Ishikawa (cell line): ENCODE results near the gene RHOT2.

Source experiments
- CEBPB ChIP-seq: IDR thresholded peaks from 2 replicates; pipeline ENCODE4 v1.6.1; 2012
- CREB1 ChIP-seq: IDR thresholded peaks from 2 replicates; pipeline ENCODE4 v1.6.1; 2012; ENCODE audit warnings: low read depth
- EGR1 ChIP-seq: IDR thresholded peaks from 2 replicates; pipeline ENCODE4 v1.6.1; 2012
- EP300 ChIP-seq: IDR thresholded peaks from 2 replicates; pipeline ENCODE4 v1.6.1; 2012; ENCODE audit warnings: borderline replicate concordance
- FOXM1 ChIP-seq: IDR thresholded peaks from 2 replicates; pipeline ENCODE4 v1.6.1; 2012; ENCODE audit warnings: low read depth, borderline replicate concordance
- MAX ChIP-seq: IDR thresholded peaks from 2 replicates; pipeline ENCODE4 v1.6.1; 2012
- NFIC ChIP-seq: IDR thresholded peaks from 2 replicates; pipeline ENCODE4 v1.6.1; 2012
- RAD21 ChIP-seq: IDR thresholded peaks from 2 replicates; pipeline ENCODE4 v1.6.1; 2012; ENCODE audit warnings: low read depth
- REST ChIP-seq: IDR thresholded peaks from 2 replicates; pipeline ENCODE4 v1.6.1; 2012; ENCODE audit warnings: low read depth, mild to moderate bottlenecking
- TAF1 ChIP-seq: IDR thresholded peaks from 2 replicates; pipeline ENCODE4 v1.6.1; 2012; ENCODE audit warnings: low read depth, mild to moderate bottlenecking
- TCF12 ChIP-seq: IDR thresholded peaks from 2 replicates; pipeline ENCODE4 v1.6.1; 2012; ENCODE audit warnings: low read depth
- TEAD4 ChIP-seq: IDR thresholded peaks from 2 replicates; pipeline ENCODE4 v1.6.1; 2012
- USF1 ChIP-seq: IDR thresholded peaks from 2 replicates; pipeline ENCODE4 v1.6.1; 2012
- YY1 ChIP-seq: IDR thresholded peaks from 2 replicates; pipeline ENCODE4 v1.6.1; 2012; ENCODE audit warnings: low read depth
- ZBTB7A ChIP-seq: IDR thresholded peaks from 2 replicates; pipeline ENCODE4 v1.6.1; 2012; ENCODE audit warnings: low read depth

RHOT2 gene

DNA sequence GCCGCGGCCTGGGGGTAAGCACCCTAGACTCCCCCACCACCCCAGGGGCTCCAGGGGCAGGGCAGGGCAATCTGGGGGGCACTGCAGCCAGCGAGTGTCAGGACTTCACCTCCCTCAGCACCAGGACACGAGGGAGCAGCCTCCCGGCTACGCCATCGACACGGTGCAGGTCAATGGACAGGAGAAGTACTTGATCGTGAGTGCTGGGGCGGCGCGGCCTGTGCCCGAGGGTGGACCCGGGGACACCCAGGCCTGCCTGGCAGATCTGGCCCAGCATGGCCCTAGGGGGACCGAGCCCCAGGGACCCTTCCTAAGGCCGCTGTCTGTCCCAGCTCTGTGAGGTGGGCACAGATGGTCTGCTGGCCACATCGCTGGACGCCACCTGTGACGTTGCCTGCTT, 4.4 kb downstream of the RHOT2 start:
- TF ChIP-seq ZBTB7A (no peak), TEAD4 (no peak), TAF1 (no peak), YY1 (no peak), MAX (no peak), REST (no peak), CREB1 (no peak), TCF12 (no peak), RAD21 (no peak), USF1 (no peak), EGR1 (no peak), FOXM1 (no peak), CEBPB (no peak), EP300 (no peak), NFIC (no peak)

DNA sequence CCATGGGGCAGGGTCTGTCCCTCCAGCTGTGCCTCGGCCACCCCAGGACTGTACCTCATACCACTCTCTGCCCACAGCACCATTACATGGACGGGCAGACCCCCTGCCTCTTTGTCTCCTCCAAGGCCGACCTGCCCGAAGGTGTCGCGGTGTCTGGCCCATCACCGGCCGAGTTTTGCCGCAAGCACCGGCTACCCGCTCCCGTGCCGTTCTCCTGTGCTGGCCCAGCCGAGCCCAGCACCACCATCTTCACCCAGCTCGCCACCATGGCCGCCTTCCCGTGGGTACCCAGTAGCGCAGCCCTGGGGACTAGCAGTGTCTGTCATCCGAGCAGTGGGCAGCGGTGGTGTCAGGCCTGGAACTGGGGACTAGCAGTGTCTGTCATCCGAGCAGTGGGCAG, 4.9 kb downstream of the RHOT2 start:
- TF ChIP-seq MAX (no peak), REST (no peak), EGR1 (no peak), FOXM1 (no peak), EP300 (no peak), TCF12 (no peak), CREB1 (no peak), ZBTB7A (no peak), TEAD4 (no peak)

DNA sequence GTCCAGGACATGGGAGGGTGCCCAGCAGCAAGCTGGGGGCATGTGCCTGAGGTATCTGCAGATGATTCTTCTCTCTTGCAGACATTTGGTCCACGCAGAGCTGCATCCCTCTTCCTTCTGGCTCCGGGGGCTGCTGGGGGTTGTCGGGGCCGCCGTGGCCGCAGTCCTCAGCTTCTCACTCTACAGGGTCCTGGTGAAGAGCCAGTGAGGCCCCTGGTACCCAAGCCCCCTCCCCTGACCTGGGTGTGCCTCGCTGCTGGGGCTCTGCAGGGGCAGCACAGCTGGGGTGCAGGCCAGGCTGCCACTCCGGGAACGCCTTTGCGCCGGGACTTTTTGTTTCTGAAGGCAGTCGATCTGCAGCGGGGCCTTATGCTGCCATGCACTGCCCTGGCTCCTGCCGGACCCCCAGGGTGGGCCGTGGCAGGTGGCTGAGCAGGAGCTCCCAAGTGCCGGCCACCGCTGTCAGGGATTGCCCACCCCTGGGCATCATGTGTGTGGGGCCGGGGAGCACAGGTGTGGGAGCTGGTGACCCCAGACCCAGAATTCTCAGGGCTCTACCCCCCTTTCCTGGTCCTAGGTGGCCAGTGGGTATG, 5.6 kb downstream of the RHOT2 start:
- TF ChIP-seq TAF1 = no peak
- TF ChIP-seq EGR1 = no peak
- TF ChIP-seq ZBTB7A = 0 out of 2 replicates have a peak, but pooled peaks have one; percentile 39

- TF ChIP-seq NFIC (no peak), EP300 (no peak), TCF12 (no peak), EGR1 (no peak), FOXM1 (no peak), CREB1 (no peak), ZBTB7A (no peak), MAX (no peak), REST (no peak), RAD21 (no peak), USF1 (no peak), TAF1 (no peak), YY1 (no peak), TEAD4 (no peak), CEBPB (no peak)
Measured at GRCh38 chr16:674214-674881, 6.4 kb downstream of the RHOT2 start.
